ENCODE results near the gene VPS13C. TPM values are rescaled to one million over a fixed set of nuclear protein-coding genes. Genes with fewer than 3 reads are reported as not detected.

The VPS13C gene
- total RNA-seq, 1 experiment from 2014 or later, result 18.6 TPM

GRCh38 chr15:62107571-62108121, 47.4 kb upstream of the VPS13C start:
- no peak overlapping the region for H3K9ac ChIP-seq (ENCODE audit: low read length)
- intact Hi-C loops (cut with micrococcal nuclease), result no loop called here
- H3K27ac ChIP-seq (ENCODE audit: low read depth, low read length), result no peak overlapping the region
- DNase-seq (ENCODE audit: low read depth, low spot score), result no peak
- H3K4me1 ChIP-seq (ENCODE audit: control insufficient read depth in 1 of 2, insufficient read depth in 2 of 2, low read length in 2 of 2), result peaks cover 0 to 13% of the 10 kb centered on the region in 2 experiments; a peak in 3 of 4 replicates
- H3K36me3 ChIP-seq (ENCODE audit: control insufficient read depth in 1 of 2, insufficient read depth in 2 of 2, low read length in 2 of 2), result no peaks in the 10 kb centered on the region
- ChIA-PET RAD21 (ENCODE audit: low non-redundant PET in 1 of 2, low total read pairs in 2 of 2, uncharacterized antibody in 2 of 2, unreplicated experiment in 2 of 2) (no interaction called here), CTCF (interaction anchor here (0.9 kb wide), 1 partner anchor 18 kb away, joined by 5 read pairs; no protein-coding TSS in a partner anchor), POLR2A (no interaction called here)
- ATAC-seq, result no peak
- no peak overlapping the region for H3K4me3 ChIP-seq (replicated peaks in 1 of 2; ENCODE audit: low read depth in 1 of 2, low read length in 2 of 2)
- no peak overlapping the region for H2AFZ ChIP-seq (ENCODE audit: low read depth, low read length, poor library complexity, severe bottlenecking)
- BruUV-seq (replicated peaks), result no TSS peak
- no peaks in the 10 kb centered on the region for H3K9me2 ChIP-seq (ENCODE audit: insufficient read depth)
- no peak overlapping the region for H3K4me2 ChIP-seq (ENCODE audit: low read length)
- no peak for TF ChIP-seq ZFX (IDR thresholded peaks at IDR 0.05)
- no peak for TF ChIP-seq REST (IDR thresholded peaks at IDR 0.05; ENCODE audit: low read depth)
- TF ChIP-seq, protein P1, sequence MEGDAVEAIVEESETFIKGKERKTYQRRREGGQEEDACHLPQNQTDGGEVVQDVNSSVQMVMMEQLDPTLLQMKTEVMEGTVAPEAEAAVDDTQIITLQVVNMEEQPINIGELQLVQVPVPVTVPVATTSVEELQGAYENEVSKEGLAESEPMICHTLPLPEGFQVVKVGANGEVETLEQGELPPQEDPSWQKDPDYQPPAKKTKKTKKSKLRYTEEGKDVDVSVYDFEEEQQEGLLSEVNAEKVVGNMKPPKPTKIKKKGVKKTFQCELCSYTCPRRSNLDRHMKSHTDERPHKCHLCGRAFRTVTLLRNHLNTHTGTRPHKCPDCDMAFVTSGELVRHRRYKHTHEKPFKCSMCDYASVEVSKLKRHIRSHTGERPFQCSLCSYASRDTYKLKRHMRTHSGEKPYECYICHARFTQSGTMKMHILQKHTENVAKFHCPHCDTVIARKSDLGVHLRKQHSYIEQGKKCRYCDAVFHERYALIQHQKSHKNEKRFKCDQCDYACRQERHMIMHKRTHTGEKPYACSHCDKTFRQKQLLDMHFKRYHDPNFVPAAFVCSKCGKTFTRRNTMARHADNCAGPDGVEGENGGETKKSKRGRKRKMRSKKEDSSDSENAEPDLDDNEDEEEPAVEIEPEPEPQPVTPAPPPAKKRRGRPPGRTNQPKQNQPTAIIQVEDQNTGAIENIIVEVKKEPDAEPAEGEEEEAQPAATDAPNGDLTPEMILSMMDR (IDR thresholded peaks at IDR 0.05 in 2 of 3, conservative IDR thresholded peaks at IDR 0.05 in 1 of 3; ENCODE audit: borderline replicate concordance in 1 of 3, insufficient read depth in 1 of 3, low read depth in 2 of 3, low read length in 2 of 3), result no peak
- TF ChIP-seq SRF (IDR thresholded peaks at IDR 0.05; ENCODE audit: low read depth), result no peak
- no peak for TF ChIP-seq CEBPB (IDR thresholded peaks at IDR 0.05; ENCODE audit: low read depth)
- no peaks in the 10 kb centered on the region for H3K27me3 ChIP-seq (ENCODE audit: insufficient read depth, low read length)
- H3K9me3 ChIP-seq (ENCODE audit: control insufficient read depth in 1 of 2, insufficient read depth in 1 of 2, low read depth in 1 of 2, low read length in 2 of 2), result no peaks in the 10 kb centered on the region
- no peaks in the 10 kb centered on the region for H4K20me1 ChIP-seq (ENCODE audit: insufficient read depth)
- no peaks in the 10 kb centered on the region for H3K79me2 ChIP-seq (ENCODE audit: insufficient read depth, low read length)
